HEK293 (cell line): ENCODE measurements around the gene ZNF444.
A peak's percentile ranks its signal among the peaks of the same experiment; 100 is the strongest.

Experiments
- EGR2 ChIP-seq: fragments of 450-650 bp; formaldehyde crosslinking; IDR thresholded peaks from 2 replicates; pipeline ENCODE4 v1.5.1; 2016; ENCODE audit warnings: low read depth, missing biosample characterization, missing genetic modification characterization
- GLI4 ChIP-seq: fragments of 450-650 bp; formaldehyde crosslinking; IDR thresholded peaks from 2 replicates; pipeline ENCODE4 v1.5.1; 2016; ENCODE audit warnings: missing biosample characterization, missing genetic modification characterization
- HOXA7 ChIP-seq: sonication (generic); formaldehyde crosslinking; IDR thresholded peaks from 2 replicates; pipeline ENCODE4 v1.8.1; 2022; ENCODE audit warnings: missing genetic modification reagents, borderline replicate concordance
- MZF1 ChIP-seq: fragments of 450-650 bp; formaldehyde crosslinking; IDR thresholded peaks from 2 replicates; pipeline ENCODE4 v1.5.1; 2017; ENCODE audit warnings: missing biosample characterization, missing genetic modification characterization, borderline replicate concordance
- PRDM10 ChIP-seq: fragments of 450-650 bp; formaldehyde crosslinking; IDR thresholded peaks from 2 replicates; pipeline ENCODE4 v1.5.1; 2016; ENCODE audit warnings: missing biosample characterization, missing genetic modification characterization
- PRDM2 ChIP-seq: fragments of 450-650 bp; formaldehyde crosslinking; IDR thresholded peaks from 2 replicates; pipeline ENCODE4 v1.5.1; 2016; ENCODE audit warnings: missing biosample characterization, missing genetic modification characterization, borderline replicate concordance
- RBAK ChIP-seq: fragments of 450-650 bp; formaldehyde crosslinking; IDR thresholded peaks from 2 replicates; pipeline ENCODE4 v1.5.1; 2016; ENCODE audit warnings: missing biosample characterization, missing genetic modification characterization
- REPIN1 ChIP-seq: fragments of 450-650 bp; formaldehyde crosslinking; IDR thresholded peaks from 2 replicates; pipeline ENCODE4 v1.5.1; 2017; ENCODE audit warnings: missing biosample characterization, missing genetic modification characterization, low read depth
- YY2 ChIP-seq: fragments of 450-650 bp; formaldehyde crosslinking; IDR thresholded peaks from 2 replicates; pipeline ENCODE4 v1.5.1; 2016; ENCODE audit warnings: missing biosample characterization, missing genetic modification characterization
- ZBTB11 ChIP-seq: fragments of 450-650 bp; formaldehyde crosslinking; conservative IDR thresholded peaks from 2 replicates; pipeline ENCODE4 v1.5.1; 2016; ENCODE audit warnings: low read depth, missing biosample characterization, missing genetic modification characterization
- ZBTB7A ChIP-seq: fragments of 450-650 bp; formaldehyde crosslinking; IDR thresholded peaks from 2 replicates; pipeline ENCODE4 v1.5.1; 2016; ENCODE audit warnings: low read depth, missing biosample characterization, missing genetic modification characterization
- ZIC2 ChIP-seq: fragments of 450-650 bp; formaldehyde crosslinking; IDR thresholded peaks from 2 replicates; pipeline ENCODE4 v1.5.1; 2016; ENCODE audit warnings: missing biosample characterization, missing genetic modification characterization
- ZNF19 ChIP-seq: fragments of 450-650 bp; formaldehyde crosslinking; IDR thresholded peaks from 2 replicates; pipeline ENCODE4; 2016; ENCODE audit warnings: missing biosample characterization, missing genetic modification characterization, low read depth
- ZNF211 ChIP-seq: fragments of 450-650 bp; formaldehyde crosslinking; IDR thresholded peaks from 2 replicates; pipeline ENCODE4 v1.5.1; 2016; ENCODE audit warnings: low read depth, missing biosample characterization, missing genetic modification characterization
- ZNF23 ChIP-seq: fragments of 450-650 bp; formaldehyde crosslinking; IDR thresholded peaks from 2 replicates; pipeline ENCODE4 v1.5.1; 2016; ENCODE audit warnings: missing biosample characterization, missing genetic modification characterization, borderline replicate concordance
- ZNF239 ChIP-seq: fragments of 450-650 bp; formaldehyde crosslinking; IDR thresholded peaks from 2 replicates; pipeline ENCODE4 v1.5.1; 2016; ENCODE audit warnings: missing biosample characterization, missing genetic modification characterization
- ZNF398 ChIP-seq: fragments of 450-650 bp; formaldehyde crosslinking; IDR thresholded peaks from 2 replicates; pipeline ENCODE4 v1.5.1; 2017; ENCODE audit warnings: missing biosample characterization, missing genetic modification characterization
- ZNF560 ChIP-seq: fragments of 450-650 bp; formaldehyde crosslinking; IDR thresholded peaks from 2 replicates; pipeline ENCODE4 v1.5.1; 2017; ENCODE audit warnings: missing biosample characterization, missing genetic modification characterization, borderline replicate concordance
- ZNF561 ChIP-seq: fragments of 450-650 bp; IDR thresholded peaks from 2 replicates; pipeline ENCODE4 v1.5.1; 2018; ENCODE audit warnings: missing biosample characterization, missing genetic modification characterization, borderline replicate concordance
- ZNF701 ChIP-seq: fragments of 450-650 bp; formaldehyde crosslinking; IDR thresholded peaks from 2 replicates; pipeline ENCODE4 v1.5.1; 2016; ENCODE audit warnings: missing biosample characterization, missing genetic modification characterization
- ZNF843 ChIP-seq: fragments of 450-650 bp; formaldehyde crosslinking; IDR thresholded peaks from 2 replicates; pipeline ENCODE4 v1.5.1; 2016; ENCODE audit warnings: missing biosample characterization, missing genetic modification characterization
- TF ChIP-seq, protein P1 (sequence below): fragments of 450-650 bp; formaldehyde crosslinking; IDR thresholded peaks from 2 replicates; pipeline ENCODE4 v1.5.1; 2016; ENCODE audit warnings: missing biosample characterization, missing genetic modification characterization

ZNF444 gene

DNA sequence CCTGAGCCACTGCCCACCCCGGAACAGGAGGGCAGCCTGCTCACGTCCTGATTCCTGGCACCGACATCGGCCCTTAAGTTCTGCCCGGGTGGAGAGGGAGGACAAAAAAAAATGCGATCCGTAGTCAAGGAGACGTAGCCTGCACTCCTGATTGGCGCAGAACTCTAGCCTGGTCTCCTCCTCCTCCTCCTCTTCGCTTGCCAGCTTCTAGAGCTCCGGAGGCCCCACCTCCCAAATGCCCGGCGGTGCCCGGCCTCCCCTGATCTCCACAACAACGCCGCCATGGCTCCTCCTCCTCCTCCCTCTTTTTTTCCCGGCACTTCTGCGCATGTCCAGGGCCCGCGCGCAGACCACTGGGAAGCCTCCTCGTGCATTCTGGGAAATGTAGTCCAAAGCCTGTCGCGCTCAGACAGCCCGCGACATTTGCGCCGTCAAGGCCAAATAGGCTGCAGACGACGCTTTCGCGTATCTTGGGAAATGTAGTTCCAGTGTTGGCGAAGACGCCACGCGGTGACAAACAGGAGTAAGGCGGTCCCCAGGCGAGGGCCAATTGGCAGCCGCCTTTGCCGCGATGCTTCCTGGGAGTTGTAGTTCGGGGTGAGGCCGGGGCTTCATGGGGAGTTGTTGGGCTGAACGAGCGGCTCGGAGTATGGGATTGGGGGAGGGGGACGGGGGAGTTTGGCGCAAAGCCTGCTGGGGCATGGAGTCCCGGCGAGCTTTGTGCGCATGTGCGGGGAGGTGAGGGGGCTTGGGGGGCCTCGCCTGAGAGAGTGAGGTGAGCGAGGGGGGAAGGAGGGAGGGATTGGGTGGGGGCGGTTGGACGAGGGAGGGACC, at the start of gene ZNF444 (continued):
- TF ChIP-seq PRDM2 (tag by site-specific recombination) (no peak), ZBTB7A (tag by site-specific recombination) (no peak), ZNF23 (tag by site-specific recombination) (no peak), ZNF19 (tag by site-specific recombination) (no peak), ZBTB11 (tag by site-specific recombination) (0 out of 2 replicates have a peak, but pooled peaks have one; percentile 38), YY2 (peak; percentile 95), ZNF560 (no peak), ZNF398 (tag by site-specific recombination) (peak; percentile 76), GLI4 (tag by site-specific recombination) (no peak), REPIN1 (no peak), ZNF843 (tag by site-specific recombination) (peak; percentile 52; the same call in 1 of the 2 replicates), HOXA7 (CRISPR knock-in tag) (no peak), PRDM10 (tag by site-specific recombination) (peak; percentile 70), ZNF561 (tag by site-specific recombination) (no peak), MZF1 (tag by site-specific recombination) (no peak), ZNF239 (no peak), EGR2 (tag by site-specific recombination) (no peak), ZNF701 (tag by site-specific recombination) (no peak), ZIC2 (tag by site-specific recombination) (peak; percentile 31; the same call in 1 of the 2 replicates), ZNF211 (no peak), RBAK (no peak)
- TF ChIP-seq, protein P1, sequence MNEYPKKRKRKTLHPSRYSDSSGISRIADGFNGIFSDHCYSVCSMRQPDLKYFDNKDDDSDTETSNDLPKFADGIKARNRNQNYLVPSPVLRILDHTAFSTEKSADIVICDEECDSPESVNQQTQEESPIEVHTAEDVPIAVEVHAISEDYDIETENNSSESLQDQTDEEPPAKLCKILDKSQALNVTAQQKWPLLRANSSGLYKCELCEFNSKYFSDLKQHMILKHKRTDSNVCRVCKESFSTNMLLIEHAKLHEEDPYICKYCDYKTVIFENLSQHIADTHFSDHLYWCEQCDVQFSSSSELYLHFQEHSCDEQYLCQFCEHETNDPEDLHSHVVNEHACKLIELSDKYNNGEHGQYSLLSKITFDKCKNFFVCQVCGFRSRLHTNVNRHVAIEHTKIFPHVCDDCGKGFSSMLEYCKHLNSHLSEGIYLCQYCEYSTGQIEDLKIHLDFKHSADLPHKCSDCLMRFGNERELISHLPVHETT (tag by site-specific recombination) = peak; percentile 79
